GM12891 (cell line): Measurements from ENCODE around the gene TMEM109.

Source experiments
- POLR2A ChIP-seq: IDR thresholded peaks from 2 replicates; pipeline ENCODE4 v1.6.1; 2011; ENCODE audit warnings: low read depth, low read length, control low read depth
- SPI1 ChIP-seq: IDR thresholded peaks from 2 replicates; pipeline ENCODE4 v1.6.1; 2011; ENCODE audit warnings: low read depth, low read length, control low read depth
- TAF1 ChIP-seq: IDR thresholded peaks from 2 replicates; pipeline ENCODE4 v1.6.1; 2011; ENCODE audit warnings: low read depth, low read length, control low read depth

DNA sequence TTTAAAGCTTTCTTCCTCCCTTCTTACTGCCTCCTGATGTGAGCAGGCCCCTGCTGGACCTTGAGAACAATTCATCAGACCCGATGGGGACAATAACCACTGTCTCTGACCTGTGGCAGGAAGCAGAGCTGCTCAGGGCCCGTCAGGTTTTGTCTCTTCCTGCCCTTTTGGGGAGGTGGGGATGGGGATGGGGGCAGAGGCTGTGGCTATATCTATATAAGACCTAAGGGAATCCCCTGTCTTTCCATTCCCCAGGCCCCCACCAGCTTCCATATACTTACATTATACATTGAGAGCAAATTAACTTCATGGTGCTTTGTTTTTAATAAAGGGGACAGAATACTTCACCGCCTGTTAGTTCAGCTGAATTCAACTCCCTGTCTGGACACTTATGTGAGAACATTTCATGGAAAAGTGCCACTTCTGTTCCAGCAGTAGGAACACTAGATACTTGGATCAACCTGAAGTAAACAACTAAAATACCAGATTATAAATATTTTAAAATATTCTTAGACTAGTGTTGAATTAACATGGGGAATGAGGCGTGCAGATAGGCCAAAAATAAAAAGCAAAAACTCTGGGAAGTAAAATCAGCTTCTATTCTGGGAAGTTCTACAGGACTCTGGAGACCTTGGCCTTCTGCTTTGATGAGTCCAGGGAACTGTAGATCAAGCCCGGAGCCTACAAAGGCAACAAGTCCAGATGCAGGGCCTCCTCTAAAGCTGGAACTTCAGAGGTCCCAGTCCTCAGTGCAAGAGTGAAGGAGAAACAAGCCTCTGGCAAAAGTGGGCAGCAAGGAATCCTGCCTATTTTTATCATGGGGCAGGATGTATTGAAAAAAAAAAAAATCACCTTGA is 35.5 kb upstream of the TMEM109 start:
- TF ChIP-seq POLR2A (no peak), SPI1 (no peak), TAF1 (no peak)
